GM19099 (cell line): ENCODE results near the gene KCNQ1.

Experiments used
- POLR2A ChIP-seq: IDR thresholded peaks from 3 replicates; pipeline ENCODE4 v1.6.1; 2011; ENCODE audit warnings: low read depth; ENCODE audit not compliant: insufficient read length; ENCODE audit errors: extremely low read depth

Gene KCNQ1

DNA sequence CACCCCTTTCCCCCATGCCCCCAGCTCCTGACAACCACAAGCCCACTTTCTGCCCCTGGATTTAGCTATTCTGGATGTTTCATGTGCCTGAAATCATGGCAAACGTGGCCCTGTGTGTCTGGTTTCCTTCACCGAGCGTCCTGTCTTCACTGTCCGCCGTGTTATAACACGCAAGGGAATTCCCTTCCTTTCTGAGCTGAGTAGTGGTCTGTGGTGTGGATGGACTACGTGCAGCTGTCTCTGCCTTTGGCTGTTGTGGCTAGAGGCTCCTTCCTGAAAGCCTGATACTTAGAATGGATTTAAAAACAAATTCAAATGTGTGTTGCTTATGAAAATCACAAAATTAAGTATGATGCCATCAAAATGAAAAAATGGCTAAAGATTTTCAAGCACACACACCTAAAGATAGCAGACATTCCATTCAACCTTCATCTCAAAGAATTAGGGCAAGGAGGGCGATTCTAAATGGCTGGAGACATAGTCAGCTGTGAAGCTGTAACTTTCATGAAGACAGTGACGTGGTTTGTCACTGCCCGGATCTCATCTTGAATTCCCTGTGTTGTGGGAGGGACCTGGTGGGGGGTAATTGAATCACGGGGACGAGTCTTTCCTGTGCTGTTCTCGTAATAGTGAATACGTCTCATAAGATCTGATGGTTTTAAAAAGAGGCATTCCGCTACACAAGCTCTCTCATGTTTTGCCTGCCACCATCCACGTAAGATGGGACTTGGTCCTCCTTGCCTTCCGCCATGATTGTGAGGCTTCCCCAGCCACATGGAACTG is 30.5 kb downstream of the KCNQ1 start:
- no peak for TF ChIP-seq POLR2A

GRCh38 chr11:2477254-2477653 is 32.4 kb downstream of the KCNQ1 start:
- TF ChIP-seq POLR2A = no peak

GRCh38 chr11:2477936-2478335 is 33.1 kb downstream of the KCNQ1 start:
- TF ChIP-seq POLR2A = no peak

GRCh38 chr11:2480874-2481220 is 36.0 kb downstream of the KCNQ1 start:
- no peak for TF ChIP-seq POLR2A

DNA sequence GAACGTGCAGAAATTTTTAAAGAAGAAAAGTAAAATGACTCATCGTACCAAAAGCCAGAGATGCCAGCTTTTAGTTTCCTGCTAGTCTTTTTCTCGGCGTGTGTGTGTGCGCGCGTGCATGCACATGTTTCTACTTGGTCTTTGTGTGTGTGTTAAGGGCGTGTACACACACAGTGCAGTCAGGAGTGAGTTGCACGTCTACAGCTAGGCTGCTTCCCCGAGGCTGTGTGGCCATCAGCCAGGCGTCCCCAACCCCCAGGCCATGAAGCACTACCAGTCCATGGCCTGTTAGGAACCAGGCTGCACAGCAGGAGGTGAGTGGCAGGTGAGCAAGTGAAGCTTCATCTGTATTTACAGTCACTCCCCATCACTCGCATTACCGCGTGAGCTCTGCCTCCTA is 36.4 kb downstream of the KCNQ1 start:
- TF ChIP-seq POLR2A = no peak

DNA sequence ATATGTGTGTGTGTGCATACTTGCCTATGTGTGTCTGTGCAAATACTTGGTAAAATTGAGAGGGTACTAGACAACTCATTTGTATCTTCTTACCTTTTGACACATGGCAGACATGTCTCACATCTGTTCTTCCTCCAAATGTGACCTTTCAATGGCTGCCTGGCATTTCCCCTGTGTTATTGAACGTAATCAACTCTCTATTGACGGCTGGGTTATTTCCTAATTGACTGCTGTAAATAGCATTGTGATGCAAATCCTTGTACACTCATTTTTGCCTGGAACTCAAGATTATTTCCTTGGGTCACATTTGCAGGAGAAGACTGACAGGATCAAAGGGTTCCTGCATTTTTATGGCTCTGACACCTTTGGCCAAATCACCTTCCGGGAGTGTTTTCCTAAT is 37.4 kb downstream of the KCNQ1 start:
- no peak for TF ChIP-seq POLR2A

DNA sequence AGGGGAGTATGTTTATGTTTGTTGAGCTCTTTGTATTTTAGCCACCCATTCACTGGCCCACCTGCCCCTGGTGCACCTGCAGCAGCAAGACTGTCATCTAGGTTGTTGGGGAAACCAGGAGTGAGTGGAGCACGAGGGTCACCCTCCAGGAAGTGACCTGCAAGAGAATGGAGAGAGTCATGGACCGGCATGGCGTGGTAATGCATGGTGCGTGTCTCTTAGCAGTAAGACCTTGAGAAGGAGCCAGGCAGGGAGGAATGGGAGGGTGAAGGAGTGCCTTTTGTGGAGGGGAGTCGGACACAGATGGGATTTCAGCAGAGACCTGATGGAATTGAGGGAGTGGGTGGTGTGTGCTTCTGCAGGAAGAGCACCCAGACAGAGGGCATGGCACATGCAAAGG is 37.9 kb downstream of the KCNQ1 start:
- TF ChIP-seq POLR2A = no peak

- no peak for TF ChIP-seq POLR2A
These were observed 38.6 kb downstream of the KCNQ1 start for GRCh38 chr11:2483426-2483825.

DNA sequence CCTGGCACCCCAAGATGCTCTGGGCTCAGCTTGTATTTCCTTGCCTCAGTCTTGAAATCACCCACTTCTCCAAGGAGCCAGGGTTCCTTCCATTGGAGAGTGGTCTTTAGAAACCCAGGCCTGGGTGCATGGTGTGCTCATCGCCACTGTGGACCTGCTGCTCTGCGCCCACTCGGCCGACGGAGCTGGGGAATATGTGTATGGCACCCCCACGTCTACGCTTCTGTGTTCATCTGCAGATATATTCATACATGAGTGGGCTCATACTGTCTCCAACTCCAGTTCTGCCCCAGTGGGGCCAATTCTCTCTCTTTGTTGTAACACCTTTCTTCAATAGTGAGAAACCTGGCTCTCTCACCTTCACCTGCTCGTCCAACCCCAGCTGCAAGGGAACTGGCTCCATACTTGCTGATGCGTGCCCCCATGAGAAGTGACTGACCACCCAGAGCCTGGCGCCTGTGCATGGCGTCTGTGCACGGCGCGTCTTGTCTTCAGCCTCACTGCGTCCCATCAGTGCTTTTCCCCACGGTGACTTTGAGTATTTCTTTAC is 39.8 kb downstream of the KCNQ1 start:
- TF ChIP-seq POLR2A = no peak

- TF ChIP-seq POLR2A = no peak
These were observed 43.2 kb downstream of the KCNQ1 start for GRCh38 chr11:2488004-2488403.

DNA sequence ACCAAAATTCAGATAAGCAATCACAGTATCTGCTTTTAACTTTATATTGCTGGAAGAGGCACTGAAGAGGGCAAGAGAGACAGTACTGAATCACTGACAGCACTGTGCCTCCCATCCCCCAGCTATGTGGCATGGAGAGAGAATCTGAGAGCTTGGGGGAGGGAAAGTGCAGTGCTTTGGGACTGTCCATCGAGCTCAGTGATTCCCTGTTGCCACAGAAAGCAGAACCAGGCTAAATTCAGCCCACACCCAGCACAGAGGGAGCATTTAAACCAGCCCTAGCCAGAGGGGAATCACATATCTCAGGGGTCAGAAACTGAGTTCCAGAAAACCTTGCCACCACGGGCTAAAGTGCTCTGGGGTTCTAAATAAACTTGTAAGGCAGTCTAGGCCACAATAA is 44.3 kb downstream of the KCNQ1 start:
- no peak for TF ChIP-seq POLR2A

- TF ChIP-seq POLR2A = no peak
These were observed 53.9 kb downstream of the KCNQ1 start for GRCh38 chr11:2498750-2499149.

- no peak for TF ChIP-seq POLR2A
These were observed 62.5 kb downstream of the KCNQ1 start for GRCh38 chr11:2507212-2507901.

DNA sequence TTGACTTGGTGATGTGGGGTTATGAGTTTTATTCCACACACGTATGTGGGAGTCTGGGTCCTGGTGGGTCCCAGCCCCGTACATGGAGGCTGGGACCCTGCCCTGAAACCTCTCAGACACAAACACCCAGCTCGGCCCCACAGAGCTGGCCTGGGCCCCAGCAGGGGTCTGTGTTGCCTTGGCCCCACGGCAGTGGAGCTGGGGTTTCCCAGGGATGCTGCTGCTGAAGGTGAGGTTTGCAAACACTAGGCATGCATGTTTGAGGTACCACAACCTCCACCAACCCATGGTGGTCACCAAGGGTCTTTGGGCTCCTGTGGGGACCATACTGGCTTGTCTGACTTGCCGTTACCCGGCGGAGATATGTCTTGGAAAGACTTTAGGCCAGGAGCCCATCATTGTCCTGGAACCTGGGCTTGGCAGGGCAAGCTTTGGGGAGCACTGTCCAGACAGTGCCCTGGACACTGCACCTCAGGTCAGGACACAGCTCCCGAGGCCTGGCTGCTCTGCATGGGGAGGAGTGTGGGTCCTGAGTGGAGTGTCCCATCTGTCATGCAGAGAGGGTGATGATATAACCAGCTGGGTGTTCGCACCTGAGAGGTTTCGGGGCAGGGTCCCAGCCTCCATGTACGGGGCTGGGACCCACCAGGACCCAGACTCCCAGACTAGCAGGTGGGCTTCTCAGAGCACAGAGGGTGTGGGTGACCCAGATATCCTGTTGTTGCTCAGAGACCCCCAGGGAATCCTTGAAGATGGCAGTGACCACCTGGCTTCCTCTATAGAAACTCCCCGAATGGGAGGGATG is 63.3 kb downstream of the KCNQ1 start:
- TF ChIP-seq POLR2A = no peak

DNA sequence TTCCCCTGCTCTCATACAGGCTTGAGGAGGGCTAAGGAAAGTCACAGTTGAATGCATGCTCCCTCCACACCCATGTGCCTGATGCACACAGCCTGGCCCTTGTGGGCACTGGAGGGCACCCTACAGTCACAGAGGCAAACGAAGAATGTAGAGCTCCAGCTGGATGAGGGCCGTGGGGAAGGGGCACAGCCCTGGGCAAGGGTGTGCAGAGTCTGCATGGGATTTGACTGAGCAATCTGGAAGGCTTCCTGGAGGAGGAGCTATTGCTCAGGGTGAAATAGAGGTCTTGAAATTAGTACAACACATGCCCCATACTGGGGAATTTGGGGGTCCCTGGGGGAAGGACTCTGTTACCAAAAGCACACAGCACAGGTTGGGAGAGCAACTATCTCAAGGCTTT is 64.0 kb downstream of the KCNQ1 start:
- no peak for TF ChIP-seq POLR2A
